HepG2 (cell line): ENCODE measurements around the gene ATP13A1. TPM values are rescaled to one million over a fixed set of nuclear protein-coding genes. Genes with fewer than 3 reads are reported as not detected.

Source experiments
- ARID3A ChIP-seq: IDR thresholded peaks from 2 replicates; pipeline ENCODE4 v1.6.1; 2012; ENCODE audit warnings: low read depth, low read length, improper control_type of control experiment
- ESRRA ChIP-seq: sonication (generic); formaldehyde crosslinking; IDR thresholded peaks from 2 replicates; pipeline ENCODE4 v1.5.1; 2020; ENCODE audit warnings: mild to moderate bottlenecking, low read depth, missing genetic modification reagents
- GTF3A ChIP-seq: sonication (generic); formaldehyde crosslinking; conservative IDR thresholded peaks from 2 replicates; pipeline ENCODE4 v1.4.0; 2020; ENCODE audit warnings: mild to moderate bottlenecking, missing genetic modification reagents
- HIVEP1 ChIP-seq: sonication (generic); formaldehyde crosslinking; IDR thresholded peaks from 2 replicates; pipeline ENCODE4 v1.4.0; 2020; ENCODE audit warnings: mild to moderate bottlenecking, missing genetic modification reagents
- HOXA7 ChIP-seq: sonication (generic); formaldehyde crosslinking; IDR thresholded peaks from 2 replicates; pipeline ENCODE4 v1.8.1; 2022; ENCODE audit warnings: mild to moderate bottlenecking, missing genetic modification reagents, moderate library complexity
- NRL ChIP-seq: sonication (generic); formaldehyde crosslinking; IDR thresholded peaks from 2 replicates; pipeline ENCODE4 v1.5.0; 2020; ENCODE audit warnings: missing genetic modification reagents, mild to moderate bottlenecking, moderate library complexity, borderline replicate concordance
- PRDM4 ChIP-seq: sonication (generic); formaldehyde crosslinking; IDR thresholded peaks from 2 replicates; pipeline ENCODE4 v1.9.0; 2021; ENCODE audit warnings: missing genetic modification reagents, borderline replicate concordance
- RFXANK ChIP-seq: IDR thresholded peaks from 2 replicates; pipeline ENCODE4 v1.6.1; 2016
- SETDB1 ChIP-seq: sonication (generic); formaldehyde crosslinking; IDR thresholded peaks from 2 replicates; pipeline ENCODE4 v1.5.1; 2020; ENCODE audit warnings: missing genetic modification reagents, mild to moderate bottlenecking, borderline replicate concordance
- SMAD3 ChIP-seq: sonication (generic); formaldehyde crosslinking; IDR thresholded peaks from 2 replicates; pipeline ENCODE4 v1.4.0; 2020; ENCODE audit warnings: missing genetic modification reagents
- SP4 ChIP-seq: sonication (generic); formaldehyde crosslinking; IDR thresholded peaks from 2 replicates; pipeline ENCODE4 v1.8.1; 2023; ENCODE audit warnings: mild to moderate bottlenecking, missing genetic modification reagents
- ZC3H13 ChIP-seq: sonication (generic); formaldehyde crosslinking; IDR thresholded peaks from 2 replicates; pipeline ENCODE4 v1.8.1; 2023; ENCODE audit warnings: mild to moderate bottlenecking, missing genetic modification reagents, moderate library complexity
- ZNF354B ChIP-seq: sonication (generic); formaldehyde crosslinking; IDR thresholded peaks from 2 replicates; pipeline ENCODE4 v1.8.0; 2022; ENCODE audit warnings: mild to moderate bottlenecking, missing genetic modification reagents
- ZNF558 ChIP-seq: sonication (generic); formaldehyde crosslinking; IDR thresholded peaks from 2 replicates; pipeline ENCODE4 v1.9.0; 2022; ENCODE audit warnings: mild to moderate bottlenecking, missing genetic modification reagents, borderline replicate concordance
- ZNF564 ChIP-seq: sonication (generic); formaldehyde crosslinking; IDR thresholded peaks from 2 replicates; pipeline ENCODE4 v1.8.1; 2023; ENCODE audit warnings: mild to moderate bottlenecking, missing genetic modification reagents
- ZNF569 ChIP-seq: sonication (generic); formaldehyde crosslinking; IDR thresholded peaks from 2 replicates; pipeline ENCODE4 v1.5.0; 2020; ENCODE audit warnings: mild to moderate bottlenecking, missing genetic modification reagents, moderate library complexity, borderline replicate concordance
- ZNF800 ChIP-seq: sonication (generic); formaldehyde crosslinking; IDR thresholded peaks from 2 replicates; pipeline ENCODE4 v1.4.0; 2020; ENCODE audit warnings: missing genetic modification reagents
- ZNF816 ChIP-seq: sonication (generic); formaldehyde crosslinking; IDR thresholded peaks from 2 replicates; pipeline ENCODE4 v1.8.0; 2022; ENCODE audit warnings: missing genetic modification reagents, mild to moderate bottlenecking, borderline replicate concordance
- ZNF878 ChIP-seq: sonication (generic); formaldehyde crosslinking; IDR thresholded peaks from 2 replicates; pipeline ENCODE4 v1.8.1; 2023; ENCODE audit warnings: mild to moderate bottlenecking, missing genetic modification reagents, moderate library complexity
- ZSCAN12 ChIP-seq: sonication (generic); formaldehyde crosslinking; IDR thresholded peaks from 2 replicates; pipeline ENCODE4 v1.9.0; 2021; ENCODE audit warnings: mild to moderate bottlenecking, missing genetic modification reagents
- polyA plus RNA-seq, 8 experiments: library from polyadenylated mRNA; depleted of rRNA in 3 of 8; stranded (reverse) in 7 of 8; unstranded in 1 of 8; fragments of >200 nt; fragmentation: Illumina TruSeq in 4 of 8; extraction: Trizol in 4 of 8; gene quantifications; 2 replicates each; pipeline versions ENCODE4 v1.2.1 to v1.2.3, GENCODE V29; 2011 to 2016; ENCODE audit warnings: low read depth in 4 of 8, missing spikeins in 1 of 8, mixed read lengths in 1 of 8; ENCODE audit not compliant: insufficient read depth in 1 of 8
- total RNA-seq, 5 experiments: library from RNA; depleted of rRNA; stranded (reverse); fragments of >200 nt; fragmentation: Illumina TruSeq; extraction: Trizol; gene quantifications; 2 replicates each; pipeline ENCODE4 v1.2.3, GENCODE V29; 2016; ENCODE audit warnings: low read depth in 1 of 5

ATP13A1 gene
- total and polyA plus RNA-seq, 2 of the 13 experiments (the other 11 are each of a cell fraction or from before 2014, with no cell fraction given) = 23.2 to 41.7 TPM

- TF ChIP-seq ZNF564 (CRISPR knock-in tag) (no peak), SETDB1 (CRISPR knock-in tag) (no peak), NRL (no peak), ZNF878 (no peak), ARID3A (no peak), ZNF800 (CRISPR knock-in tag) (no peak), ZSCAN12 (CRISPR knock-in tag) (no peak), HOXA7 (CRISPR knock-in tag) (no peak), RFXANK (CRISPR knock-in tag) (no peak), ZC3H13 (CRISPR knock-in tag) (no peak), HIVEP1 (CRISPR knock-in tag) (no peak), ZNF558 (CRISPR knock-in tag) (no peak), ZNF354B (CRISPR knock-in tag) (no peak), GTF3A (CRISPR knock-in tag) (no peak), ZNF569 (CRISPR knock-in tag) (no peak), SP4 (CRISPR knock-in tag) (0 out of 2 replicates have a peak, but pooled peaks have one; percentile 25), SMAD3 (no peak), ESRRA (CRISPR knock-in tag) (no peak), PRDM4 (CRISPR knock-in tag) (no peak), ZNF816 (no peak)
These were observed 20.1 kb downstream of the ATP13A1 start, which contains the start of gene GMIP (continued) for GRCh38 chr19:19643158-19644053.
